Neural progenitor cell (in vitro differentiated cells): Measurements from ENCODE around the gene MAD1L1. TPM values are rescaled to one million over a fixed set of nuclear protein-coding genes. Genes with fewer than 3 reads are reported as not detected.
"Not testable (repeated sequence)": the region's sequence is repeated elsewhere in the genome, so short reads cannot be mapped to it uniquely, and the experiment has no call there.

ENCODE experiments used
- DNase-seq: peaks from one replicate; pipeline ENCODE4 v3.0.0-alpha.2; 2016; ENCODE audit warnings: low spot score
- H2AFZ ChIP-seq: fragments of 200-600 bp; sonication (generic); replicated peaks from 2 replicates; pipeline ENCODE4 v1.6.1; 2016; ENCODE audit warnings: antibody characterized with exemption
- H3F3A ChIP-seq: fragments of 200-600 bp; sonication (generic); 2 replicates; pipeline ENCODE4 v1.6.1; 2016; ENCODE audit warnings: antibody characterized with exemption, low read depth
- H3K27ac ChIP-seq: fragments of 200-600 bp; sonication (generic); 2 replicates; pipeline ENCODE4 v1.5.1; 2016; ENCODE audit warnings: mild to moderate bottlenecking
- H3K27me3 ChIP-seq: fragments of 200-600 bp; sonication (generic); 2 replicates; pipeline ENCODE4 v1.6.1; 2016; ENCODE audit warnings: mild to moderate bottlenecking, moderate library complexity
- H3K36me3 ChIP-seq: fragments of 200-600 bp; sonication (generic); 2 replicates; pipeline ENCODE4 v1.5.1; 2016
- H3K4me1 ChIP-seq: fragments of 200-600 bp; sonication (generic); 2 replicates; pipeline ENCODE4 v1.6.1; 2016; ENCODE audit warnings: mixed run types
- H3K4me2 ChIP-seq: fragments of 200-600 bp; sonication (generic); 2 replicates; pipeline ENCODE4 v1.6.1; 2016
- H3K4me3 ChIP-seq: fragments of 200-600 bp; sonication (generic); 2 replicates; pipeline ENCODE4 v1.5.1; 2016
- H3K79me2 ChIP-seq: fragments of 200-600 bp; sonication (generic); 2 replicates; pipeline ENCODE4 v1.6.1; 2016; ENCODE audit warnings: low read depth
- H3K9ac ChIP-seq: fragments of 200-600 bp; sonication (generic); 2 replicates; pipeline ENCODE4 v1.6.1; 2016
- H3K9me3 ChIP-seq: fragments of 200-600 bp; sonication (generic); 2 replicates; pipeline ENCODE4 v1.5.1; 2016; ENCODE audit warnings: low read depth
- H4K20me1 ChIP-seq: fragments of 200-600 bp; sonication (generic); 2 replicates; pipeline ENCODE4 v1.6.1; 2016; ENCODE audit warnings: low read depth
- H3K27ac Mint-ChIP-seq: 3 replicates; pipeline ENCODE4 v1.8.0; 2021; ENCODE audit warnings: mixed read lengths
- H3K27me3 Mint-ChIP-seq: 2 replicates; pipeline ENCODE4 v1.8.0; 2022; ENCODE audit warnings: low read depth, mild to moderate bottlenecking, inconsistent platforms, moderate library complexity, mixed read lengths; ENCODE audit not compliant: insufficient read depth
- H3K36me3 Mint-ChIP-seq: 3 replicates; pipeline ENCODE4 v1.8.0; 2021; ENCODE audit warnings: mixed read lengths
- H3K4me1 Mint-ChIP-seq: 3 replicates; pipeline ENCODE4 v1.8.0; 2021; ENCODE audit warnings: mixed read lengths
- H3K4me3 Mint-ChIP-seq: 3 replicates; pipeline ENCODE4 v1.8.0; 2021; ENCODE audit warnings: mild to moderate bottlenecking, moderate library complexity, mixed read lengths
- H3K9me3 Mint-ChIP-seq: 3 replicates; pipeline ENCODE4 v1.8.0; 2020; ENCODE audit warnings: mixed read lengths
- CTCF ChIP-seq: fragments of 200-600 bp; sonication (generic); IDR thresholded peaks from 2 replicates; pipeline ENCODE4 v1.5.1; 2017; ENCODE audit warnings: antibody characterized with exemption, mild to moderate bottlenecking
- EZH2 ChIP-seq: fragments of 200-600 bp; sonication (generic); IDR thresholded peaks from 2 replicates; pipeline ENCODE4 v1.6.1; 2017; ENCODE audit warnings: antibody characterized with exemption, mild to moderate bottlenecking, moderate library complexity
- EZH2phosphoT487 ChIP-seq: fragments of 200-600 bp; sonication (generic); IDR thresholded peaks from 2 replicates; pipeline ENCODE4 v1.6.1; 2017; ENCODE audit warnings: antibody characterized with exemption
- total RNA-seq: library from RNA; depleted of rRNA; stranded (reverse); fragments of >200 nt; gene quantifications from 2 replicates; pipeline ENCODE4 v1.2.3, GENCODE V29; 2015; ENCODE audit warnings: low replicate concordance

MAD1L1 gene
- total RNA-seq, 1 donor from 2014 or later, result 23.7 TPM

GRCh38 chr7:1882451-1882850 lies 350.3 kb downstream of the MAD1L1 start:
- Mint-ChIP-seq H3K4me1 (peaks cover 16% of the 10 kb centered on the region), H3K4me3 (no peak overlapping the region), H3K27ac (no peak overlapping the region), H3K9me3 (peaks cover 8% of the 10 kb centered on the region), H3K27me3 (peaks cover 3% of the 10 kb centered on the region), H3K36me3 (peaks cover 6% of the 10 kb centered on the region)
- peaks cover 6% of the 10 kb centered on the region for H3K9me3 ChIP-seq
- no peaks in the 10 kb centered on the region for H3K79me2 ChIP-seq
- H3K4me1 ChIP-seq, result no peaks in the 10 kb centered on the region
- H3F3A ChIP-seq, result peaks cover 5% of the 10 kb centered on the region
- DNase-seq, result no peak
- no peaks in the 10 kb centered on the region for H3K27me3 ChIP-seq
- H3K4me3 ChIP-seq, result no peak overlapping the region
- H3K27ac ChIP-seq, result no peak overlapping the region
- no peak overlapping the region for H2AFZ ChIP-seq
- peaks cover 26% of the 10 kb centered on the region for H4K20me1 ChIP-seq
- TF ChIP-seq CTCF (no peak), EZH2 (no peak), EZH2phosphoT487 (no peak)
- H3K36me3 ChIP-seq, result no peaks in the 10 kb centered on the region
- H3K4me2 ChIP-seq, result no peak overlapping the region
- H3K9ac ChIP-seq, result no peak overlapping the region

- Histone ChIP-seq H3K4me3 (no peak overlapping the region), H3K4me2 (no peak overlapping the region), H3K9me3 (peaks cover 6% of the 10 kb centered on the region), H3K4me1 (no peaks in the 10 kb centered on the region), H3K36me3 (no peaks in the 10 kb centered on the region), H3K9ac (no peak overlapping the region), H3K27ac (no peak overlapping the region), H3K27me3 (no peaks in the 10 kb centered on the region), H4K20me1 (peaks cover 26% of the 10 kb centered on the region), H3K79me2 (no peaks in the 10 kb centered on the region), H3F3A (peaks cover under 1% of the 10 kb centered on the region), H2AFZ (no peak overlapping the region)
- Mint-ChIP-seq H3K9me3 (peaks cover 8% of the 10 kb centered on the region), H3K36me3 (peaks cover 3% of the 10 kb centered on the region), H3K4me3 (no peak overlapping the region), H3K27me3 (peaks cover 3% of the 10 kb centered on the region), H3K4me1 (peaks cover 16% of the 10 kb centered on the region), H3K27ac (no peak overlapping the region)
- TF ChIP-seq CTCF, result no peak
- no peak for TF ChIP-seq EZH2
- TF ChIP-seq EZH2phosphoT487, result no peak
- DNase-seq, result no peak
These were observed 350.8 kb downstream of the MAD1L1 start for GRCh38 chr7:1881946-1882345.

DNA sequence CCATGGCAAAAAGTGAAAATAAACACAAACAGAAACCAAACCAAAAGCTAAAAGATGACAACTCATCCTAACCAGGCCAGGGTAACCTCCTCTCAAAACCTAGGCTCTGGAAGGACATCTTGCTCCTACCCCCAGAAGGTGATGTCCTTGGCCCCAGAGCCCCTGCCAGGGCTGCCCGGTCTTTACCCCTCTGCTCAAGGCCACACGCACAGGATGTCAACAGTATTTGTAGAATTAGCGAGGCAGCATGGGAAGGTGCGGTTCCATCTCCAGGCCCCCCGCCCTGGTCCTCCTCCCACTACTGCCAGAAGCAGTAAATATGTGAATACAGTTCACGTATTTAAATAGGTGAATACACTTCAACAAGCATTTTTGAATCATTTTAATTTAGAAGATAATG lies 356.1 kb downstream of the MAD1L1 start:
- H3K9me3 Mint-ChIP-seq, H3K27me3 ChIP-seq, H3K27ac ChIP-seq, H3K79me2 ChIP-seq, H3K4me3 ChIP-seq, DNase-seq, H3K36me3 ChIP-seq, H4K20me1 ChIP-seq, H3K9me3 ChIP-seq, H3K4me2 ChIP-seq, H3K27me3 Mint-ChIP-seq, H3K36me3 Mint-ChIP-seq, H2AFZ ChIP-seq, H3F3A ChIP-seq, H3K27ac Mint-ChIP-seq, H3K4me3 Mint-ChIP-seq, H3K9ac ChIP-seq: not testable (repeated sequence)
- peaks cover 24% of the 10 kb centered on the region for H3K4me1 Mint-ChIP-seq
- H3K4me1 ChIP-seq, result peaks cover 12% of the 10 kb centered on the region

DNA sequence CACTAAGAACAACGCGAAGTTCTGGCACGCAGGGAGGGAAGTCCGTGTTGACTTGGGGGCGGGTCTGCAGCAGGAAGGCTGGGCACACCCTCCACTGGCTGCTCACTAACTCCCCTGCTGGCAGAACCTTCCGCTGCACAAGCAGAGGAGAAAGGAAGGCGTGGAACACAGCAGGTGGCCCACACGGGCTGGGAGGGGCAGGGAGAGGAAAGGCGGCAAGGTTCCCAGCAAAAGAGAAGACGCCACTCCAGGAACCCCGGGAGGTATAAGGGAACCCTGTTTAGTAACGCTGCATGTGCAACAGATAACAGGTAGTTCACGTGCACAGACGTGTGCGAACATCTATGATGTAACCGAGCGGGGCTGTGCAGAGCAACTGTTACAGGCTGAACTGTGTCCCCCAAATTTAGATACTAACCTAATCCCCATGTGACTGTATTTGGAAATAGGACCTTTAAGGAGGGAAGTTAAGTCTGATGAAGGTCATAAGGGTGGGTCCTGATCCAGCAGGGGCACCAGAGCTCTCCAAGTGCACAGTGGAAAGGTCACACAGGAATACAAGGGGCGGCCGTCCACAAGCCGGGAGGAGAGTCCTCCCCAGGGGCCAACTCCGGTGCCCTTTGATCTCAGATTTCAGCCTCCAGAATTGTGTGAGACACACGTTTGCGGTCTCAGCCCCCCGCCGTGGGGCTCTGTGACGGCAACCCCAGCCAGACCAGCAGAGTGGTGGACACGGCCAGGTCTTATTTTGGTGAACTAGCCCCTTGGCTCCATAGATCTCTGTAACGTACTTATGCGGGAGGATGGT lies 357.1 kb downstream of the MAD1L1 start:
- not testable (repeated sequence) for H3K4me3 ChIP-seq, H3K9me3 ChIP-seq, H3K27me3 ChIP-seq, H3K36me3 ChIP-seq, H3F3A ChIP-seq, H3K27me3 Mint-ChIP-seq, H4K20me1 ChIP-seq, H3K4me2 ChIP-seq, H3K27ac ChIP-seq, H2AFZ ChIP-seq, H3K79me2 ChIP-seq, H3K9me3 Mint-ChIP-seq, H3K4me3 Mint-ChIP-seq, H3K36me3 Mint-ChIP-seq, H3K9ac ChIP-seq
- DNase-seq, result peak; percentile 80
- peaks cover 12% of the 10 kb centered on the region for H3K4me1 ChIP-seq
- Mint-ChIP-seq H3K4me1 (peaks cover 24% of the 10 kb centered on the region), H3K27ac (peak overlapping the region; percentile 60)
- peak; percentile 53 for TF ChIP-seq CTCF

DNA sequence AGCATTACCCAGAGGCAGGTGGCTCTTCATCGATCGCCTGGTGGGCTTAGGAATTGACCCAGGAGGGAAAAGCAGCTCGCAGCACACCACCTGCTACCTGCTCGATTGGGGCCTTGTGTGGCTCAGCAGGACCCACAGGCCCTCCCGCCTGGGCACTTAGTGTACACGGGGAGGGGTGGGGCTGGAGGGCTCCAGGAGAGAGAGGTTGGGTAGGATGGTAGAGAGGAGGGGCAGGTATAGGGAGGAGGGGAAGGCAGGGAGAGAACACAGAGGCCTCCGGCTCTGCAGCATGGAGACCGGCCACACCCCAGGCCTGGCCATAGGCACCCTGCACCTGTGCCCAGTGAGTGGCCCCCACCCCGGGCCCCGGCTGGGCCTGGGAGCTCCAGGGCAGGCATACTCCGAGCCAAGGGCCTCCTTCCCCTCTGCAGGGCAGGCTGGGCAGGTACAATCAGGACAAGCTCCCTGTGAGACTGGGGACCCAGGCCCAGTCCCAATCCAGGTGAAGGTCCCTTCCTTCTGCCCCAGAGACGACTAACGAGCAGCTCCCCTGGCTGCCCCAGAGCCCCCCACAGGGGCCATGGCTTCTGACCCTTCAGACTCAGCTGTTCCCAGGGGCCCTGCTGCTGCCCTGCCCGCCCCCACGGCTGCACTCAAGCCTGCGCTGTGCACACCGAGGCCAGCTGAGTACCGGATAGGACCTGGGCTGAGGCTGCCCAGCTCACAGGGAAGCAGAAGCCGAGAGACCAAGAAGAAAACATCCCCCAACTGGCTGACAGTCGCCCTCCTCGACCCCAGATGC lies 358.0 kb downstream of the MAD1L1 start:
- H3K36me3 Mint-ChIP-seq, H3K36me3 ChIP-seq, H3K9me3 ChIP-seq, H3F3A ChIP-seq, DNase-seq, H3K9ac ChIP-seq, H3K27ac ChIP-seq, H3K4me2 ChIP-seq, H3K27me3 ChIP-seq, H4K20me1 ChIP-seq, H3K4me3 ChIP-seq, H2AFZ ChIP-seq, H3K79me2 ChIP-seq, H3K4me3 Mint-ChIP-seq, H3K27me3 Mint-ChIP-seq: not testable (repeated sequence)
- peaks cover 12% of the 10 kb centered on the region for H3K4me1 ChIP-seq
- Mint-ChIP-seq H3K9me3 (peaks cover 14% of the 10 kb centered on the region), H3K4me1 (peaks cover 24% of the 10 kb centered on the region), H3K27ac (peak overlapping the region; percentile 60)
